GM12872 (cell line): ENCODE results near the gene TMEM184A.
A peak's percentile ranks its signal among the peaks of the same experiment; 100 is the strongest.

ENCODE experiments used
- TF ChIP-seq, protein P1 (sequence below): IDR thresholded peaks from 3 replicates; pipeline ENCODE4 v1.5.1; 2011; ENCODE audit warnings: low read depth, mild to moderate bottlenecking, low read length, moderate library complexity; ENCODE audit not compliant: insufficient read depth

The TMEM184A gene

GRCh38 chr7:1511444-1512422, 44.3 kb downstream of the TMEM184A start:
- TF ChIP-seq, protein P1, sequence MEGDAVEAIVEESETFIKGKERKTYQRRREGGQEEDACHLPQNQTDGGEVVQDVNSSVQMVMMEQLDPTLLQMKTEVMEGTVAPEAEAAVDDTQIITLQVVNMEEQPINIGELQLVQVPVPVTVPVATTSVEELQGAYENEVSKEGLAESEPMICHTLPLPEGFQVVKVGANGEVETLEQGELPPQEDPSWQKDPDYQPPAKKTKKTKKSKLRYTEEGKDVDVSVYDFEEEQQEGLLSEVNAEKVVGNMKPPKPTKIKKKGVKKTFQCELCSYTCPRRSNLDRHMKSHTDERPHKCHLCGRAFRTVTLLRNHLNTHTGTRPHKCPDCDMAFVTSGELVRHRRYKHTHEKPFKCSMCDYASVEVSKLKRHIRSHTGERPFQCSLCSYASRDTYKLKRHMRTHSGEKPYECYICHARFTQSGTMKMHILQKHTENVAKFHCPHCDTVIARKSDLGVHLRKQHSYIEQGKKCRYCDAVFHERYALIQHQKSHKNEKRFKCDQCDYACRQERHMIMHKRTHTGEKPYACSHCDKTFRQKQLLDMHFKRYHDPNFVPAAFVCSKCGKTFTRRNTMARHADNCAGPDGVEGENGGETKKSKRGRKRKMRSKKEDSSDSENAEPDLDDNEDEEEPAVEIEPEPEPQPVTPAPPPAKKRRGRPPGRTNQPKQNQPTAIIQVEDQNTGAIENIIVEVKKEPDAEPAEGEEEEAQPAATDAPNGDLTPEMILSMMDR, result no peak

GRCh38 chr7:1510780-1511154, 45.2 kb downstream of the TMEM184A start:
- TF ChIP-seq, protein P1, result no peak

GRCh38 chr7:1509226-1509625, 46.8 kb downstream of the TMEM184A start:
- TF ChIP-seq, protein P1, result no peak

- TF ChIP-seq, protein P1, result no peak
Measured at GRCh38 chr7:1508277-1508758, 47.7 kb downstream of the TMEM184A start.

- TF ChIP-seq, protein P1, result no peak
Measured at GRCh38 chr7:1505731-1506550, 50.1 kb downstream of the TMEM184A start.

DNA sequence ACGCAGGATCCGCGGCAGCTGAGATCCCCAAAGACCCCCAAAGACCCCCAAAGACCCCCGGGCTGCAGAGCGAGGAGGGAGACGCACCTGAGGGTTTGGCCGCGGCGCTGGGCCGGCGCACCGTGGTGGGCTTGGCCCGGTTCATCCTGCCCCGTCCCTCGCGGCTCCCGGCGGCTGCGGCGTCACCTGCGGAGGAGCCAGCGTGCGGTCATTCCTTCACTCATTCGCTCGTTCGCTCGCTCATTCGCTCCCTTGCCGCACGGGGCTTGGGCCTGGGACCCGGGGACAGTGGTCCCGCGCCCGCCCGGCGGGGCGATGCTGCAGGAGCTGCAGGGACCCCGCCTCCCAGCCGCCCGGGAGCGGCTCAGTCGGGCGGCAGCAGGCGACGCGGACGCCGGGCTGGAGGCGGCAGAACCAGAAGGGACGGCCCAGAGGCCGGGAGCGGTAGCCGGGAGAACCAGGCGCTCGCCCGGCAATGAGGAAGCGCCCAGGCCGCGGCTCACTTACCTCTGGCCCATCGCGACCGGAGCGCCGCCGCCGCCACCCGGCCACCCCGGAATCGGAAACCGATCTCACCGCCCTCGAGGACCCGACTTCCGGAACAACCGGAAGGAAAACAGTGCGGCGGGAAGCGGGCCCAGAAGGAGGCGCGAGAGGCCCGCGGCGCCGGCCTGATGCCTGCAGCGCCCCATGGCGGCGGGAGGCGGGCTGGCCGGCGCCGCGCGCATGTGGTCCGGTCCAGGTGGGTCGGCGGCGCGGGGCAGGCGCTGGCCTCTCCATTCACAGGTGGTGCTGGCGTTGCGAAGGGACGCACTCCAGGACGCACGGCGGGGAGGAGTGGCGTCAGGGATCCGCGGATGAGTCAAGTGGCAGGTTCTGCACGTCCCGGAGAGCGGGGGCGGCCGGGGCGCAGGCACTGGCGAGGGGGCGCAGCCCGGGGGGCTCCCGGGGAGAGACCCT, 51.9 kb downstream of the TMEM184A start, which contains the start of gene INTS1:
Gene INTS1, minus strand, starts transcription at position 574 of the 960 bp plus-strand sequence. Its CDS starts 429 bp downstream, at position 145.
- TF ChIP-seq, protein P1, result peak; percentile 70; the same call in 2 of the 3 replicates
